K562 (cell line): ENCODE results near the gene CTDNEP1. TPM values are rescaled to one million over a fixed set of nuclear protein-coding genes. Genes with fewer than 3 reads are reported as not detected.
A peak's percentile ranks its signal among the peaks of the same experiment; 100 is the strongest.

Experiments used
- ATAC-seq: fragments of 200-7000 bp; cut with Tn5 transposase; 3 replicates; pipeline ENCODE4 v1.9.1; 2020; ENCODE audit warnings: moderate library complexity
- BruUV-seq: library from RNA; stranded (reverse); fragments of 400-500 nt; replicated peaks from 2 replicates; lab custom pipeline; 2021; lab: Mats Ljungman, UMichigan
- CTCF ChIA-PET: fragments of 300-600 bp; formaldehyde crosslinking; extraction: SDS; loops from one replicate; lab custom pipeline; 2021; ENCODE audit warnings: low intra/inter-chr PET ratio; lab: Yijun Ruan, JAX
- POLR2A ChIA-PET: fragments of 300-600, 350-650 bp; sonication (Branson Sonifier 250); formaldehyde crosslinking; extraction: SDS; loops from one replicate; lab custom pipeline; 2021; ENCODE audit warnings: antibody characterized with exemption, inconsistent platforms; lab: Yijun Ruan, JAX
- DNase-seq, 4 experiments: peaks; one replicate each; pipeline versions ENCODE4 v3.0.0 to v3.0.0-alpha.2; 2011 to 2018; ENCODE audit warnings: low spot score in 3 of 4, mixed read lengths in 3 of 4; ENCODE audit errors: extremely low read depth in 1 of 4
- FAIRE-seq: peaks from 2 replicates; lab custom pipeline; 2011; peaks lifted over from hg19 to GRCh38; lab: Jason Lieb, UNC
- H2AFZ ChIP-seq: 2 replicates; pipeline ENCODE4 v1.6.0; 2011; ENCODE audit warnings: low read depth, low read length, control low read depth, inconsistent platforms
- H3K27ac ChIP-seq: fragments of 200-600 bp; 3 replicates; pipeline ENCODE4 v1.8.0; 2011; ENCODE audit warnings: low read depth, mild to moderate bottlenecking, control low read depth, inconsistent platforms, low read length, moderate library complexity, mixed read lengths; ENCODE audit errors: extremely low read depth
- H3K27me3 ChIP-seq, 2 experiments: fragments of 300-600 bp in 1 of 2; 2 replicates in 1 of 2; 3 replicates in 1 of 2; pipeline versions ENCODE4 v1.6.0 to v1.8.0; 2011; ENCODE audit warnings: inconsistent platforms in 2 of 2, low read length in 2 of 2, mild to moderate bottlenecking in 1 of 2, mixed read lengths in 1 of 2, moderate library complexity in 1 of 2; ENCODE audit not compliant: control insufficient read depth in 2 of 2, insufficient read depth in 2 of 2
- H3K36me3 ChIP-seq: fragments of 300-600 bp; 3 replicates; pipeline ENCODE4 v1.8.0; 2011; ENCODE audit warnings: mild to moderate bottlenecking, low read length, inconsistent platforms; ENCODE audit not compliant: control insufficient read depth, insufficient read depth
- H3K4me1 ChIP-seq, 2 experiments: fragments of 200-600 bp in 1 of 2; replicated peaks in 1 of 2; 2 replicates in 1 of 2; 3 replicates in 1 of 2; pipeline versions ENCODE4 v1.5.1 to v1.8.0; 2011; ENCODE audit warnings: inconsistent platforms in 2 of 2, low read length in 2 of 2, mild to moderate bottlenecking in 1 of 2, mixed read lengths in 1 of 2, moderate library complexity in 1 of 2; ENCODE audit not compliant: control insufficient read depth in 2 of 2, insufficient read depth in 2 of 2
- H3K4me2 ChIP-seq: 2 replicates; pipeline ENCODE4 v1.6.1; 2011; ENCODE audit warnings: low read length, control low read depth, inconsistent platforms, mixed read lengths; ENCODE audit not compliant: insufficient read depth
- H3K4me3 ChIP-seq: fragments of 200-600 bp; sonication (generic), shearing (Covaris generic); 2 replicates; pipeline ENCODE4 v1.5.1; 2016; ENCODE audit warnings: control low read depth, inconsistent platforms
- H3K79me2 ChIP-seq: fragments of 200-600 bp; 3 replicates; pipeline ENCODE4 v1.8.0; 2011; ENCODE audit warnings: low read length, inconsistent platforms; ENCODE audit not compliant: control insufficient read depth, insufficient read depth
- H3K9ac ChIP-seq, 2 experiments: 2 replicates each; pipeline versions ENCODE4 v1.6.0 to v1.6.1; 2011; ENCODE audit warnings: low read depth in 2 of 2, low read length in 2 of 2, control low read depth in 1 of 2, inconsistent platforms in 1 of 2, mild to moderate bottlenecking in 1 of 2, mixed read lengths in 1 of 2; ENCODE audit not compliant: insufficient read depth in 1 of 2
- H3K9me1 ChIP-seq: one replicate; pipeline ENCODE4 v1.6.0; 2011; ENCODE audit warnings: inconsistent platforms, mild to moderate bottlenecking, low read length, moderate library complexity; ENCODE audit not compliant: control insufficient read depth, insufficient read depth
- H3K9me3 ChIP-seq: replicated peaks from 2 replicates; pipeline ENCODE4 v1.5.1; 2011; ENCODE audit warnings: low read depth, low read length, inconsistent platforms; ENCODE audit not compliant: control insufficient read depth, insufficient read depth
- H4K20me1 ChIP-seq: replicated peaks from 2 replicates; pipeline ENCODE4 v1.6.1; 2011; ENCODE audit warnings: low read length, inconsistent platforms, mixed read lengths; ENCODE audit not compliant: control insufficient read depth, insufficient read depth
- EGR1 ChIP-seq: fragments of 450-650 bp; conservative IDR thresholded peaks from 2 replicates; pipeline ENCODE4 v1.6.1; 2017; ENCODE audit warnings: mild to moderate bottlenecking
- KDM1A ChIP-seq, 2 experiments: fragments of 450-650 bp; IDR thresholded peaks; 2 replicates each; pipeline ENCODE4 v1.6.1; 2016; ENCODE audit warnings: mild to moderate bottlenecking in 2 of 2
- WGBS: fragments of 100-300 bp; shearing (Covaris generic); methylation state at CpG from one replicate; pipeline ENCODE4 v1.1.6; 2016; ENCODE audit warnings: low coverage, mixed read lengths; ENCODE audit not compliant: insufficient coverage; ENCODE audit errors: missing lambda C conversion rate; 5-methylcytosine and 5-hydroxymethylcytosine counted together
- in situ Hi-C: fragments of 300-500 bp; cut with MboI; formaldehyde crosslinking; loops from 4 replicates; pipeline ENCODE4 v1.15.0; 2018; ENCODE audit warnings: inconsistent platforms, mixed read lengths
- intact Hi-C: fragments of 100-400 bp; cut with micrococcal nuclease; formaldehyde crosslinking; loops from 2 replicates; pipeline ENCODE4 v1.14.2; 2022
- polyA plus RNA-seq, 8 experiments: library from polyadenylated mRNA; depleted of rRNA in 4 of 8; stranded (reverse) in 5 of 8; unstranded in 3 of 8; fragments of >200 nt; fragmentation: Nextera tagmentation in 2 of 8; fragmentation: Illumina TruSeq in 1 of 8; extraction: Ambion mirVana in 2 of 8; extraction: Trizol in 1 of 8; gene quantifications; 2 replicates each; pipeline versions ENCODE4 v1.2.1 to v1.2.3, GENCODE V29; 2011 to 2014; ENCODE audit warnings: inconsistent platforms in 1 of 8, missing spikeins in 1 of 8
- total RNA-seq, 7 experiments: library from RNA; depleted of rRNA in 6 of 7; stranded (reverse); fragments of >200 nt in 6 of 7; fragmentation: Illumina TruSeq in 2 of 7; extraction: Trizol in 2 of 7; gene quantifications; 2 replicates each; pipeline versions ENCODE4 v1.2.1 to v1.2.3, GENCODE V29; 2011 to 2021; ENCODE audit warnings: low replicate concordance in 1 of 7
- TF ChIP-seq, protein P1 (sequence below): sonication (generic); formaldehyde crosslinking; IDR thresholded peaks from 2 replicates; pipeline ENCODE4 v1.8.0; 2022; ENCODE audit warnings: missing genetic modification reagents, mild to moderate bottlenecking, borderline replicate concordance

The CTDNEP1 gene
- total and polyA plus RNA-seq, 9 of the 15 experiments (the other 6 are each of a cell fraction or from before 2014, with no cell fraction given): 10.7 to 150 (median 28.5) TPM

GRCh38 chr17:7207120-7208001 is 44.2 kb downstream of the CTDNEP1 start:
- no peak for FAIRE-seq
- ATAC-seq: no peak
- in situ Hi-C loops (no loop called here), intact Hi-C loops (no loop called here)
- Histone ChIP-seq H3K4me3 (no peak overlapping the region), H2AFZ (no peak overlapping the region), H3K36me3 (peaks cover 15% of the 10 kb centered on the region; the same call in 2 of the 3 replicates), H3K4me2 (no peak overlapping the region), H3K79me2 (peaks cover 6% of the 10 kb centered on the region; the same call in 2 of the 3 replicates), H4K20me1 (peaks cover 3% of the 10 kb centered on the region; the same call in 1 of the 2 replicates), H3K9me1 (no peaks in the 10 kb centered on the region), H3K9ac (peak overlapping the region in 1 of 2 experiments; percentile 55; a peak in 2 of 4 replicates), H3K9me3 (no peaks in the 10 kb centered on the region), H3K27ac (no peak overlapping the region), H3K27me3 (no peaks in the 10 kb centered on the region), H3K4me1 (peaks cover 7 to 37% of the 10 kb centered on the region in 2 experiments; a peak in 4 of 5 replicates)
- ChIA-PET CTCF (no interaction called here), POLR2A (interaction anchor here (0.6 to 1.1 kb wide), 4 partner anchors 9 to 13 kb away, joined by 3 to 4 read pairs (median 3); partner anchors contain the start of genes ACADVL and DLG4)
- peak in 3 of 4 experiments; percentile 25 to 36 (median 31) for DNase-seq
- BruUV-seq: no TSS peak
- 72% methylated on average over 4 of the region's 24 CpGs for WGBS
- TF ChIP-seq EGR1: peak; percentile 88
- TF ChIP-seq KDM1A (IDR thresholded peaks at IDR 0.05): peak in 1 of 2 experiments; percentile 79; a peak in 2 of 4 replicates
- TF ChIP-seq, protein P1, sequence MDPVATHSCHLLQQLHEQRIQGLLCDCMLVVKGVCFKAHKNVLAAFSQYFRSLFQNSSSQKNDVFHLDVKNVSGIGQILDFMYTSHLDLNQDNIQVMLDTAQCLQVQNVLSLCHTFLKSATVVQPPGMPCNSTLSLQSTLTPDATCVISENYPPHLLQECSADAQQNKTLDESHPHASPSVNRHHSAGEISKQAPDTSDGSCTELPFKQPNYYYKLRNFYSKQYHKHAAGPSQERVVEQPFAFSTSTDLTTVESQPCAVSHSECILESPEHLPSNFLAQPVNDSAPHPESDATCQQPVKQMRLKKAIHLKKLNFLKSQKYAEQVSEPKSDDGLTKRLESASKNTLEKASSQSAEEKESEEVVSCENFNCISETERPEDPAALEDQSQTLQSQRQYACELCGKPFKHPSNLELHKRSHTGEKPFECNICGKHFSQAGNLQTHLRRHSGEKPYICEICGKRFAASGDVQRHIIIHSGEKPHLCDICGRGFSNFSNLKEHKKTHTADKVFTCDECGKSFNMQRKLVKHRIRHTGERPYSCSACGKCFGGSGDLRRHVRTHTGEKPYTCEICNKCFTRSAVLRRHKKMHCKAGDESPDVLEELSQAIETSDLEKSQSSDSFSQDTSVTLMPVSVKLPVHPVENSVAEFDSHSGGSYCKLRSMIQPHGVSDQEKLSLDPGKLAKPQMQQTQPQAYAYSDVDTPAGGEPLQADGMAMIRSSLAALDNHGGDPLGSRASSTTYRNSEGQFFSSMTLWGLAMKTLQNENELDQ: no peak
